Measurements from ENCODE around the gene EZH1. TPM values are rescaled to one million over a fixed set of nuclear protein-coding genes. Genes with fewer than 3 reads are reported as not detected.

Gene EZH1
- total and polyA plus RNA-seq, 2 experiments from 2014 or later: 9.5 to 22.5 TPM

DNA sequence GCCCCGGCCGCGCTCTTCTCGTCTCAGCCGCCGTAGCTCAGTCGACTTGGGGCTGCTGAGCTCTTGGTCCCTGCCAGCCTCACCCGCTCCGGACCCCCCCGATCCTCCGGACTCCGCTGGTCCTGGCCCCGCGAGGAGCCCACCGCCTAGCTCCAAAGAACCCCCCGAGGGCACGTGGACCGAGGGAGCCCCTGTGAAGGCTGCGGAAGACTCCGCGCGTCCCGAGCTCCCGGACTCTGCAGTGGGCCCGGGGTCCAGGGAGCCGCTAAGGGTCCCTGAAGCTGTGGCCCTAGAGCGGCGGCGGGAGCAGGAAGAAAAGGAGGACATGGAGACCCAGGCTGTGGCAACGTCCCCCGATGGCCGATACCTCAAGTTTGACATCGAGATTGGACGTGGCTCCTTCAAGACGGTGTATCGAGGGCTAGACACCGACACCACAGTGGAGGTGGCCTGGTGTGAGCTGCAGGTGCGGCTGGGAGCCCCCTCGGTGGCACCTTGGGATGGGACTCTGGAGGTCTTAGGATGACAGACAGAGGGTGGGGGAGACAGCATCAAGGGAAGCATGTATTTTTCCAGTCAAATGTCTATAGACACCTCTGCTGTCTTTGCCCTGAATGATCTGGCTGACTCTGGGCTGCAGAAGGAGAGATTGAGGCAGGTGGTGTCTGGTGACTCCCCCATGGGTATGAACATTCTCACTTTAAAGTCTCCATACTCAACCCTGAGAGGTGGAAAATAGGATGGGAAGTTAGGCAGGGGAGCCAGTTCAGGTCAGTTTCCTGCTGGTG is 36.2 kb upstream of the EZH1 start:
- H3K4me3 ChIP-seq: peak overlapping the region; percentile 90
- H3K9me3 ChIP-seq (ENCODE audit: low read depth): no peaks in the 10 kb centered on the region
- H3K27me3 ChIP-seq: peaks cover 11% of the 10 kb centered on the region
- 12% methylated on average over 36 of the region's 39 CpGs for WGBS (ENCODE audit: low lambda C conversion rate, missing lambda C conversion rate)
- TF ChIP-seq EZH2phosphoT487 (IDR thresholded peaks at IDR 0.05; ENCODE audit: low read depth, severe bottlenecking, unreplicated experiment) (no peak), EZH2 (IDR thresholded peaks at IDR 0.05; ENCODE audit: borderline replicate concordance) (no peak), CTCF (IDR thresholded peaks at IDR 0.05; ENCODE audit: poor library complexity) (no peak)
- peak overlapping the region; percentile 90 for H3K27ac ChIP-seq
- H3K79me2 ChIP-seq: no peaks in the 10 kb centered on the region
- peaks cover 17% of the 10 kb centered on the region for H3K4me1 ChIP-seq (ENCODE audit: insufficient read depth)
- peak overlapping the region; percentile 84 for H2AFZ ChIP-seq
- no peaks in the 10 kb centered on the region for H4K20me1 ChIP-seq (ENCODE audit: insufficient read depth, poor library complexity, severe bottlenecking)
- peak overlapping the region; percentile 99 for H3K4me2 ChIP-seq
- H3K36me3 ChIP-seq (replicated peaks; ENCODE audit: insufficient read depth, low read depth): no peaks in the 10 kb centered on the region
- DNase-seq (ENCODE audit: low spot score): no peak
- H3K9me2 ChIP-seq (replicated peaks; ENCODE audit: insufficient read depth): no peaks in the 10 kb centered on the region

DNA sequence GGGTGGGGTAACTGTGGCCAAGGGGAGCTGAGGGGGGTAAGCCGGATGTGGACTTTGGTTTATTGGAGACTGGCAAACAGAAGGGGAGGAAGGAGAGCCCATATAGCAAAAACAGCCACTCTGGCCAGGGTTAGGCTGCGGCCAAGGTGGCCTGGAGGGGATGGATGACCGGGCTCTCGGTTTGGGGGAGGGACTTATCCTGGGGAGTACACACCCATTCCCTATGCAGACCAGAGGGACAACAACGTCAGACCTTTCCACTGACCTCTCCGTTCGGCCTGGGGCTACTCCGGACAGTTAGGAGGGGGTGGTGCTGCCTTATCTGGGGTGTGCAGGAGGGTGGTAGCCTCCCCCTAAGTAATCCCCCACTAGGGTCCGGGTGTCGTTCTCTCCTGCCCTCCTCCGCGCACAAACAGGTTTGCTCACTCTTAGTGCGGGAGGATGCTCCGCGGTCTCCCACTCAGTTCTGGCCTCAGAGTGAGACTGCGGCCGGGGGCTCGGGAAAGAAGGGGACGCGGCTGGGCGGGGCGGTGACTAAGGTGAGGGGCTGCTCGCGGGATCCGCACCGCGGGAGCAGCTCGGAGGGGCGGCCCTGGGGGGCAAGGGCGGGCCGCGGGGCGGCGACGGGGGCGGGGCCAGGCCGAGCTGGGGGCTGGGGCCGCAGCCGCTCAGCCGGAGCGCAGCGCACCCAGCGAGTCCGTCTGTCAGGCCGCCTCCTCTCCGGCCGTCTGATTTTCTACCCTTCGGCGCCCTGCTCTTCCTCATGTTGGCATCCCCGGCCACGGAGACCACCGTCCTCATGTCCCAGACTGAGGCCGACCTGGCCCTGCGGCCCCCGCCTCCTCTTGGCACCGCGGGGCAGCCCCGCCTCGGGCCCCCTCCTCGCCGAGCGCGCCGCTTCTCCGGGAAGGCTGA is 35.4 kb upstream of the EZH1 start, which contains the start of gene WNK4:
Gene WNK4, plus strand, starts transcription at position 675 of the 915 bp plus-strand sequence. Its CDS starts 89 bp downstream, at position 764.
- peaks cover 11% of the 10 kb centered on the region for H3K27me3 ChIP-seq
- H3K9me2 ChIP-seq (replicated peaks; ENCODE audit: insufficient read depth): no peaks in the 10 kb centered on the region
- peak within 1 kb of the TSS; percentile 90 for H3K27ac ChIP-seq
- 5% methylated on average over 23 of the region's 65 CpGs for WGBS (ENCODE audit: low lambda C conversion rate, missing lambda C conversion rate)
- H3K4me1 ChIP-seq (ENCODE audit: insufficient read depth): peaks cover 17% of the 10 kb centered on the region
- peak within 1 kb of the TSS; percentile 90 for H3K4me3 ChIP-seq
- no peaks in the 10 kb centered on the region for H3K9me3 ChIP-seq (ENCODE audit: low read depth)
- no peak for TF ChIP-seq EZH2phosphoT487 (IDR thresholded peaks at IDR 0.05; ENCODE audit: low read depth, severe bottlenecking, unreplicated experiment)
- TF ChIP-seq CTCF (IDR thresholded peaks at IDR 0.05; ENCODE audit: poor library complexity): no peak
- TF ChIP-seq EZH2 (IDR thresholded peaks at IDR 0.05; ENCODE audit: borderline replicate concordance): no peak
- H3K79me2 ChIP-seq: no peaks in the 10 kb centered on the region
- DNase-seq (ENCODE audit: low spot score): peak; percentile 62
- H3K4me2 ChIP-seq: peak within 1 kb of the TSS; percentile 99
- no peaks in the 10 kb centered on the region for H4K20me1 ChIP-seq (ENCODE audit: insufficient read depth, poor library complexity, severe bottlenecking)
- H3K36me3 ChIP-seq (replicated peaks; ENCODE audit: insufficient read depth, low read depth): no peaks in the 10 kb centered on the region
- peak within 1 kb of the TSS; percentile 84 for H2AFZ ChIP-seq

DNA sequence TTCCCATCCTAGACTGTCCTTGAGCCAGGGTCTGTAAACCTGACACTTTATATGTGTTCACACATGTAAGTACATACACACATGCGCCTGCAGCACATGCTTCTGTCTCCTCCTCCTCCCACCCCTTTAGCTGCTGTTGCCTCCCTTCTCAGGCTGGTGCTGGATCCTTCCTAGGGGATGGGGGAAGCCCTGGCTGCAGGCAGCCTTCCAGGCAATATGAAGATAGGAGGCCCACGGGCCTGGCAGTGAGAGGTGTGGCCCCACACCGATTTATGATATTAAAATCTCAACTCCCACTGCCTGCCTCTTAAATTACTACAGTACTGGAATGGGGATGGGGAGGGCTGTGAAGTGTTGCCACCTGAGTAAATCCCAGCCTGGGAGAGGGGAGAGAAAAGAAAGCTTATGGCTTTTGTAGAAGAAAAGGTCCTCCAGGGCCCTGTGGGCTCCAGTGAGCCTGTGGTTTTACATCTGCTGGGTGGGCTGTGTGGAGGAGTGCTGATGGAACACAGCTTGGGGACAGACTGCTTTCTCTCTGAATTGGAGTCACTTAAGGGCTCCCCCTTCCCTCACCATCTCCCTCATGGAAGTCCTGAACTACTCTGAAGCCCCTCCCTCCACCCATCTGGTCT is 34.6 kb upstream of the EZH1 start:
- DNase-seq (ENCODE audit: low spot score): no peak
- WGBS (ENCODE audit: low lambda C conversion rate, missing lambda C conversion rate): 84% methylated on average over 3 of the region's 3 CpGs
- H3K9me2 ChIP-seq (replicated peaks; ENCODE audit: insufficient read depth): no peaks in the 10 kb centered on the region
- no peak overlapping the region for H3K4me3 ChIP-seq
- H2AFZ ChIP-seq: no peak overlapping the region
- H3K9me3 ChIP-seq (ENCODE audit: low read depth): no peaks in the 10 kb centered on the region
- no peaks in the 10 kb centered on the region for H4K20me1 ChIP-seq (ENCODE audit: insufficient read depth, poor library complexity, severe bottlenecking)
- H3K27me3 ChIP-seq: peaks cover 11% of the 10 kb centered on the region
- TF ChIP-seq EZH2phosphoT487 (IDR thresholded peaks at IDR 0.05; ENCODE audit: low read depth, severe bottlenecking, unreplicated experiment): no peak
- H3K27ac ChIP-seq: peak overlapping the region; percentile 82
- peaks cover 1% of the 10 kb centered on the region for H3K79me2 ChIP-seq
- H3K4me2 ChIP-seq: peak overlapping the region; percentile 99
- no peaks in the 10 kb centered on the region for H3K36me3 ChIP-seq (replicated peaks; ENCODE audit: insufficient read depth, low read depth)
- H3K4me1 ChIP-seq (ENCODE audit: insufficient read depth): peaks cover 17% of the 10 kb centered on the region
